Peyer's patch (tissue), 4 donors: ENCODE results near the gene CDKAL1. TPM values are rescaled to one million over a fixed set of nuclear protein-coding genes. Genes with fewer than 3 reads are reported as not detected.

ENCODE experiments used
- DNase-seq, 3 donors: peaks; one replicate each; pipeline ENCODE4 v3.0.0-alpha.2; 2017 to 2019
- H3K27ac ChIP-seq, 4 donors: fragments of 200-600 bp; sonication (generic); one replicate each; pipeline ENCODE4 v1.5.1; 2016 to 2019
- H3K27me3 ChIP-seq, 2 donors: fragments of 200-600 bp; sonication (generic); one replicate each; pipeline ENCODE4 v1.5.1; 2019
- H3K36me3 ChIP-seq, 3 donors: fragments of 200-600 bp; sonication (generic); one replicate each; pipeline ENCODE4 v1.5.1; 2016 to 2019
- H3K4me1 ChIP-seq, 4 donors: fragments of 200-600 bp; sonication (generic); one replicate each; pipeline ENCODE4 v1.5.1; 2016 to 2019
- H3K4me3 ChIP-seq, 4 donors: fragments of 200-600 bp; sonication (generic); 1 replicate in 3 of 4; 2 replicates in 1 of 4; pipeline ENCODE4 v1.5.1; 2016 to 2019; ENCODE audit warnings: mild to moderate bottlenecking in 1 of 4
- H3K9me3 ChIP-seq, 4 donors: fragments of 200-600 bp; sonication (generic); one replicate each; pipeline ENCODE4 v1.5.1; 2016 to 2019; ENCODE audit warnings: mild to moderate bottlenecking in 1 of 4
- POLR2A ChIP-seq, 2 donors: fragments of 450-650 bp; IDR thresholded peaks; one replicate each; pipeline ENCODE4 v1.5.1; 2017; ENCODE audit warnings: antibody characterized with exemption in 2 of 2, mild to moderate bottlenecking in 2 of 2, moderate library complexity in 2 of 2
- total RNA-seq, 4 donors: library from RNA; depleted of rRNA; stranded (reverse); fragments of >200 nt; gene quantifications; one replicate each; pipeline ENCODE4 v1.1.0, GENCODE V29; 2016
- TF ChIP-seq, protein P1 (sequence below), 6 experiments: fragments of 450-650 bp in 4 of 6; fragments of 200-600 bp in 2 of 6; sonication (generic) in 1 of 6; IDR thresholded peaks; one replicate each; pipeline ENCODE4 v1.5.1; 2017 to 2019; ENCODE audit warnings: antibody characterized with exemption in 6 of 6, mild to moderate bottlenecking in 3 of 6, moderate library complexity in 1 of 6

The CDKAL1 gene
- total RNA-seq, 4 donors from 2014 or later, result 10.3 to 31.4 (median 11.6) TPM

DNA sequence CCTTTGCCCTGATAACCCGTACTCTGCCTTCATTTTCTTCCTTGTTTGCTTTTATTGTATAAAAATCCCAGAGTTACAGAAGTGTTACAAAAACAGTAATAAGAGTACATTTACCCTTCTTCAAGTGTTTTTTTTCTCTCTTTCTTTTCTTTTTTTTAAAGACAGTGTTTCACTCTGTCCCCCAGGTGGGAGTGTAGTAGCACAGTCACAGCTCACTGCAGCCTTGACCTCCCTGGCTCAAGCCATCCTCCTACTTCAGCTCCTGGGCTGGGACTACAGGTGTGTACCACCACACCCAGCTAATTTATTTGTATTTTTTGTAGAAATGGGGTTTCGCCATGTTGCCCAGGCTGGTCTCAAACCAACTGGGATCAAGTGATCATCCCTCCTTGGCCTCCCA, 402.7 kb downstream of the CDKAL1 start:
- Histone ChIP-seq H3K27ac (no peak overlapping the region), H3K4me3 (no peak overlapping the region), H3K27me3 (no peaks in the 10 kb centered on the region), H3K36me3 (no peaks in the 10 kb centered on the region), H3K9me3 (no peaks in the 10 kb centered on the region), H3K4me1 (peaks cover 0 to 2% (median 0%) of the 10 kb centered on the region in 4 donors)
- DNase-seq, result no peak
- TF ChIP-seq, protein P1, sequence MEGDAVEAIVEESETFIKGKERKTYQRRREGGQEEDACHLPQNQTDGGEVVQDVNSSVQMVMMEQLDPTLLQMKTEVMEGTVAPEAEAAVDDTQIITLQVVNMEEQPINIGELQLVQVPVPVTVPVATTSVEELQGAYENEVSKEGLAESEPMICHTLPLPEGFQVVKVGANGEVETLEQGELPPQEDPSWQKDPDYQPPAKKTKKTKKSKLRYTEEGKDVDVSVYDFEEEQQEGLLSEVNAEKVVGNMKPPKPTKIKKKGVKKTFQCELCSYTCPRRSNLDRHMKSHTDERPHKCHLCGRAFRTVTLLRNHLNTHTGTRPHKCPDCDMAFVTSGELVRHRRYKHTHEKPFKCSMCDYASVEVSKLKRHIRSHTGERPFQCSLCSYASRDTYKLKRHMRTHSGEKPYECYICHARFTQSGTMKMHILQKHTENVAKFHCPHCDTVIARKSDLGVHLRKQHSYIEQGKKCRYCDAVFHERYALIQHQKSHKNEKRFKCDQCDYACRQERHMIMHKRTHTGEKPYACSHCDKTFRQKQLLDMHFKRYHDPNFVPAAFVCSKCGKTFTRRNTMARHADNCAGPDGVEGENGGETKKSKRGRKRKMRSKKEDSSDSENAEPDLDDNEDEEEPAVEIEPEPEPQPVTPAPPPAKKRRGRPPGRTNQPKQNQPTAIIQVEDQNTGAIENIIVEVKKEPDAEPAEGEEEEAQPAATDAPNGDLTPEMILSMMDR (IDR thresholded peaks at IDR 0.05), result no peak
- TF ChIP-seq POLR2A (IDR thresholded peaks at IDR 0.05), result no peak

DNA sequence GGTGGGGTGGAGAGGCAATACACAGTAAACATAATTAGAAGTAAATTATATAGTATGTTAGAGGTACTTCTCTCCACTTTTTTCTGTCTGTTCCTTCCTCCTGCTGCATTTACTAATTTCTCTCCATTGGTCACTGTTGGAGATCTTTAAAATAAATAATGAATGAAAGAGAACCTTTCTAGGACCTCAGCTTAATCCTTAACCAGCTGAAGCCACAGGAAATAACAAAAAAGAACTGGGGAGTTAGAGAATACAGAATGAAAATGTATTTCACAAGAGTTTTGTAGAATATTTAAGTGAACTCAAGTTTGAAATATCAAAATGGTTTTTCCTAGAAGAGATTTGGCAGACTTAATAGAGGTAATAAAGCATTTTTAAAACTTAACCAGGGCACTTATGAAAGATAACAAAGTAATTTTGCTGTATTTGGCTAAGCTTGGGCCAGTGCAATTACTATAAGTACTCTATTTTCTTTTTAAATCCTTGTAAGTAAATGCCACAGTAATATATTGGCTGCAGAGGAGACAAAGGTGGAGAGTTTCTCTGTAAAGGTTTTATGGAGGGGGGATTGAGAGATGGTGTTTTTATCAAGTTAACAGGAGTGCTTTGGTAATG, 405.0 kb downstream of the CDKAL1 start:
- Histone ChIP-seq H3K27me3 (no peaks in the 10 kb centered on the region), H3K27ac (no peak overlapping the region), H3K36me3 (no peaks in the 10 kb centered on the region), H3K4me3 (no peak overlapping the region), H3K4me1 (no peaks in the 10 kb centered on the region), H3K9me3 (no peaks in the 10 kb centered on the region)
- TF ChIP-seq, protein P1 (IDR thresholded peaks at IDR 0.05), result no peak
- TF ChIP-seq POLR2A (IDR thresholded peaks at IDR 0.05), result no peak
- DNase-seq, result no peak

- DNase-seq, result no peak
- Histone ChIP-seq H3K27me3 (no peaks in the 10 kb centered on the region), H3K4me1 (no peaks in the 10 kb centered on the region), H3K4me3 (no peak overlapping the region), H3K27ac (no peak overlapping the region), H3K36me3 (no peaks in the 10 kb centered on the region), H3K9me3 (no peaks in the 10 kb centered on the region)
- TF ChIP-seq POLR2A (IDR thresholded peaks at IDR 0.05), result no peak
- TF ChIP-seq, protein P1 (IDR thresholded peaks at IDR 0.05), result no peak
Observed at GRCh38 chr6:20943040-20943627, 408.9 kb downstream of the CDKAL1 start.

DNA sequence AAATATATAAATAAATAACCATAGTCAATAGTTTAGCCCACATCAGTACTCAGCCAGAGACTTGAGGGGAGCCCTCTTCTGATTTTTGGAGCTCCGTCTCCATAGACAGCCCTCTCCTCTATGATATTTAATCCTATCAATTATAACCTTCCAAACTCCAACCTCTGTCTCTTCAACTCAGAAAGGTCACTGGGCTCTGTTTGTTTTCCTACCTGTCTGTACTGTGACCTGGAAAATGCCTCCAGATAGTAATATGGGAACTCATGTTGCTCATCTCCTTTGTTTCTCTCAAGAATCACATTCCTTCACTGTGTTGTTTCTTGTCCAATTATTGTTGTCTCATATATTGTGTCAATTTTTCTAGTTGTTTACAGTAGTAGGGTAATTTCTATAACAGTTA, 409.7 kb downstream of the CDKAL1 start:
- Histone ChIP-seq H3K4me3 (no peak overlapping the region), H3K9me3 (no peaks in the 10 kb centered on the region), H3K27me3 (no peaks in the 10 kb centered on the region), H3K4me1 (no peaks in the 10 kb centered on the region), H3K27ac (no peak overlapping the region), H3K36me3 (no peaks in the 10 kb centered on the region)
- TF ChIP-seq, protein P1 (IDR thresholded peaks at IDR 0.05), result no peak
- TF ChIP-seq POLR2A (IDR thresholded peaks at IDR 0.05), result no peak
- DNase-seq, result no peak

GRCh38 chr6:20946022-20946421, 411.8 kb downstream of the CDKAL1 start:
- Histone ChIP-seq H3K36me3 (no peaks in the 10 kb centered on the region), H3K9me3 (no peaks in the 10 kb centered on the region), H3K27me3 (no peaks in the 10 kb centered on the region), H3K27ac (no peak overlapping the region), H3K4me1 (no peaks in the 10 kb centered on the region), H3K4me3 (no peak overlapping the region)
- DNase-seq, result no peak
- TF ChIP-seq, protein P1 (IDR thresholded peaks at IDR 0.05), result no peak
- no peak for TF ChIP-seq POLR2A (IDR thresholded peaks at IDR 0.05)
